NCI-H2196 treated with DMSO at 0.1 percent for 48 hours (cell line): ENCODE measurements around the gene POLD3.

Experiments
- DNase-seq: peaks from one replicate; lab custom pipeline; 2025; ENCODE audit not compliant: unreplicated experiment; lab: John Stamatoyannopoulos, UW

POLD3 gene

GRCh38 chr11:74686792-74687191 lies 94.4 kb downstream of the POLD3 start:
- no peak for DNase-seq

- DNase-seq: no peak
Measured at GRCh38 chr11:74687237-74688023, 95.0 kb downstream of the POLD3 start.

- no peak for DNase-seq
Measured at GRCh38 chr11:74689666-74690065, 97.3 kb downstream of the POLD3 start.

GRCh38 chr11:74691755-74692154 lies 99.4 kb downstream of the POLD3 start:
- no peak for DNase-seq
